GM18868 (cell line): ENCODE results near the gene PCDHB6.
"Not testable (repeated sequence)": the region's sequence is repeated elsewhere in the genome, so short reads cannot be mapped to it uniquely, and the experiment has no call there.

ENCODE experiments used
- ATAC-seq: cut with Tn5 transposase; IDR thresholded peaks from one replicate; pipeline ENCODE4 v1.9.1; 2021; ENCODE audit warnings: mild to moderate bottlenecking, moderate library complexity; ENCODE audit not compliant: unreplicated experiment

The PCDHB6 gene

DNA sequence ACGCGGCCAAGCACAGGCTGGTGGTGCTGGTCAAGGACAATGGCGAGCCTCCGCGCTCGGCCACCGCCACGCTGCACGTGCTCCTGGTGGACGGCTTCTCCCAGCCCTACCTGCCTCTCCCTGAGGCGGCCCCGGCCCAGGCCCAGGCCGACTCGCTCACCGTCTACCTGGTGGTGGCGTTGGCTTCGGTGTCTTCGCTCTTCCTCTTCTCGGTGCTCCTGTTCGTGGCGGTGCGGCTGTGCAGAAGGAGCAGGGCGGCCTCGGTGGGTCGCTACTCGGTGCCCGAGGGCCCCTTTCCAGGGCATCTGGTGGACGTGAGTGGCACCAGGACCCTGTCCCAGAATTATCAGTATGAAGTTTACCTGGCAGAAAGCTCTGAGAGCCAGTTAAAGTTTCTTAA is 8.0 kb downstream of the PCDHB6 start:
- ATAC-seq: not testable (repeated sequence)

DNA sequence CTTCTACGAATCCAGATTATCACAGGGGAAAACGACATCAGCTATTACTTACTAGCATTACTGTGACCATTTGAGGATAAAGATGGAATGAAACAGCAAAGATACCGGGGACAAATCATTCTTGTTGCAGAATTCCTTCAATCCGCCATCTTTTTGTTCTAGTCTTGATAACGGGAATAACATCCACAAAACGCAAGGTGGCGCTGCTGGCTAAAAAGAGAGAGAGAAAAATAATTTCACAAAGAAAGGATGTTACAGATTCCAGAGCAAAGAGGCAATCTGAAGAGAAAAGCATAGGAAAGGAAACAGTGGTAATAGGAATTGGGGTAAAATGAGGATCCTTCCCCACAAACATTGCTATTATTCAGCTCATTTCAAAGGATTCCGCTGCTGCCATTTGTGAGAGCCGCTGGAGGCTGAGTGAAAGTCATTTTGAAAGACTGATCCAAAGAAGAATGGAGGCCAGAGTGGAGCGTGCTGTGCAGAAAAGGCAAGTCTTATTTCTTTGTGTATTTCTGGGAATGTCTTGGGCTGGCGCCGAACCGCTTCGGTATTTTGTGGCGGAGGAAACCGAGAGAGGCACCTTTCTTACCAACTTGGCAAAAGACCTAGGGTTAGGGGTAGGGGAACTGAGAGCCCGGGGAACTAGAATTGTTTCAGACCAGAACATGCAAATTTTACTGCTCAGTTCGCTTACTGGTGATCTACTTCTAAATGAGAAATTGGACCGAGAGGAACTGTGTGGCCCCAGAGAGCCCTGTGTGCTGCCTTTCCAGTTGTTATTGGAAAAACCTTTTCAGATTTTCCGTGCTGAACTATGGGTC is 22.7 kb downstream of the PCDHB6 start, which contains the start of gene PCDHB7:
PCDHB7 (plus strand) TSS at position 264 of the 824 bp plus-strand sequence; CDS start at position 456, 192 bp downstream.
- ATAC-seq: no peak

DNA sequence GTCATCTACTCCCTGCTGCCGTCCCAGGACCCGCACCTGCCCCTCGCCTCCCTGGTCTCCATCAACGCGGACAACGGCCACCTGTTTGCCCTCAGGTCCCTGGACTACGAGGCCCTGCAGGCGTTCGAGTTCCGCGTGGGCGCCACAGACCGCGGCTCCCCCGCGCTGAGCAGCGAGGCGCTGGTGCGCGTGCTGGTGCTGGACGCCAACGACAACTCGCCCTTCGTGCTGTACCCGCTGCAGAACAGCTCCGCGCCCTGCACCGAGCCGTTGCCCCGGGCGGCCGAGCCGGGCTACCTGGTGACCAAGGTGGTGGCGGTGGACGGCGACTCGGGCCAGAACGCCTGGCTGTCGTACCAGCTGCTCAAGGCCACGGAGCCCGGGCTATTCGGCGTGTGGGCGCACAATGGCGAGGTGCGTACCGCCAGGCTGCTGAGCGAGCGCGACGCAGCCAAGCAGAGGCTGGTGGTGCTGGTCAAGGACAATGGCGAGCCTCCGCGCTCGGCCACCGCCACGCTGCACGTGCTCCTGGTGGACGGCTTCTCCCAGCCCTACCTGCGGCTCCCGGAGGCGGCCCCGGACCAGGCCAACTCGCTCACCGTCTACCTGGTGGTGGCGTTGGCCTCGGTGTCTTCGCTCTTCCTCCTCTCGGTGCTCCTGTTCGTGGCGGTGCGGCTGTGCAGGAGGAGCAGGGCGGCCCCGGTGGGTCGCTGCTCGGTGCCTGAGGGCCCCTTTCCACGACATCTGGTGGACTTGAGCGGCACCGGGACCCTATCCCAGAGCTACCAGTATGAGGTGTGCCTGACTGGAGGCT is 24.6 kb downstream of the PCDHB6 start:
- not testable (repeated sequence) for ATAC-seq

DNA sequence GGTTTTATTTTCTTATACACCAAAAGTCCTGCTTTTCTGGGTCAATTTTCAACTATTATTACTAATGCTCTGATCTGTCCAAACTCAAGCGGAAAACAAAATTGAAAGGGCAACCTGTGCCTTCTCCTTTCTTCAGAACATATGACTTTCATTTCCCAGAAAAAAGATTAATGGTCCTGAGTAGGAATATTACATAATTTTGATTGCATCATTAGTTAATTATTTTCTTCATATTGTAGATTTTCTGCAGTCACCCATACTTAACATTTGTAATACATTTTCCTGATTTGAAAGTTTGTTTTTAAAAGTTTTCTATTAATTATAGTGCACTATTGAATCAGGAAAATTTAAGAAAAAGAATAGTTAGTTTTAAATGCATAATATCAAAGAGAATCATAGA is 26.1 kb downstream of the PCDHB6 start:
- ATAC-seq: no peak

DNA sequence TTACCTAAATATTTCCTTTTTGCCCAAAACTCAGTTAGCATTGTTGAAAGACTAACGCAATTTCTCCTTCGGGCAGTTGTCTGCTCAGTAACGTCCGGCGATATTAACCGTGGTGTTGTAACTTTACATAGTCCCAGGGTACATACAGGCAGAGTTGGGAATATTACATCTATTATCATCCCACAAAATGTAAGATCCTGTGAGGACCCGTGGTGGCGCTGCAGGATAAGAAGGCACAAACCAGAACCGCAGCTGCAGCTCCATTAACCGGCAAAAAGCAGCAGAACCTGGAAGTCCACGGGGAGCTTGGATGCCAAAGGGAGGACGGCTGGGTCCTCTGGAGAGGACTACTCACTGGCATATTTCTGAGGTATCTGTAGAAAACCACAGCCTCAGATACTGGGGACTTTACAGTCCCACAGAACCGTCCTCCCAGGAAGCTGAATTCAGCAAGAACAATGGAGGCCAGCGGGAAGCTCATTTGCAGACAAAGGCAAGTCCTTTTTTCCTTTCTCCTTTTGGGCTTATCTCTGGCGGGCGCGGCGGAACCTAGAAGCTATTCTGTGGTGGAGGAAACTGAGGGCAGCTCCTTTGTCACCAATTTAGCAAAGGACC is 27.8 kb downstream of the PCDHB6 start, which contains the start of gene PCDHB8:
PCDHB8 (plus strand) TSS at position 214 of the 615 bp plus-strand sequence; CDS start at position 459, 245 bp downstream.
- ATAC-seq: not testable (repeated sequence)

DNA sequence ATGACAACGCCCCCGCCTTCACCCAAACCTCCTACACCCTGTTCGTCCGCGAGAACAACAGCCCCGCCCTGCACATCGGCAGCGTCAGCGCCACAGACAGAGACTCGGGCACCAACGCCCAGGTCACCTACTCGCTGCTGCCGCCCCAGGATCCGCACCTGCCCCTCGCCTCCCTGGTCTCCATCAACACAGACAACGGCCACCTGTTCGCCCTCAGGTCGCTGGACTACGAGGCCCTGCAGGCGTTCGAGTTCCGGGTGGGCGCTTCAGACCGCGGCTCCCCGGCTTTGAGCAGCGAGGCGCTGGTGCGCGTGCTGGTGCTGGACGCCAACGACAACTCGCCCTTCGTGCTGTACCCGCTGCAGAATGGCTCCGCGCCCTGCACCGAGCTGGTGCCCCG is 29.5 kb downstream of the PCDHB6 start:
- ATAC-seq: not testable (repeated sequence)

DNA sequence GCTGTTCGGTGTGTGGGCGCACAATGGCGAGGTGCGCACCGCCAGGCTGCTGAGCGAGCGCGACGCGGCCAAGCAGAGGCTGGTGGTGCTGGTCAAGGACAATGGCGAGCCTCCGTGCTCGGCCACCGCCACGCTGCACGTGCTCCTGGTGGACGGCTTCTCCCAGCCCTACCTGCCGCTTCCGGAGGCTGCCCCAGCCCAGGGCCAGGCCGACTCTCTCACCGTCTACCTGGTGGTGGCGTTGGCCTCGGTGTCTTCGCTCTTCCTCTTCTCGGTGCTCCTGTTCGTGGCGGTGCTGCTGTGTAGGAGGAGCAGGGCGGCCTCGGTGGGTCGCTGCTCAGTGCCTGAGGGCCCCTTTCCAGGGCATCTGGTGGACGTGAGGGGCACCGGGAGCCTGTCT is 30.0 kb downstream of the PCDHB6 start:
- ATAC-seq: not testable (repeated sequence)

DNA sequence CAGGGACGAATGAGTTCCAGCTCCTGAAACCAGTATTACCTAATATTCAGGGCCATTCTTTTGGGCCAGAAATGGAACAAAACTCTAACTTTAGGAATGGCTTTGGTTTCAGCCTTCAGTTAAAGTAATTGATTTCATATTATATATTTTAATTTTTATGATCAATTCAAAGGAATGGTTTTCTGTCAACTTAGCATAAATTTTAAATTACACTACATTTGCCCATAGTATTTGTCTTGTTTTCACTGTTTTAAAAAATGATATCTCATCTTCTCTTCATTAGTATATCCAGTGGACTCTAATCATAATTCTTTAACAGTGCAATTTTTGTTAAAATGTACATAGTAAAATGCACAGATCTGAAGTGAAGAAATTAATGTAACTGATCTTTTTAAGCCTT is 30.5 kb downstream of the PCDHB6 start:
- ATAC-seq: no peak

DNA sequence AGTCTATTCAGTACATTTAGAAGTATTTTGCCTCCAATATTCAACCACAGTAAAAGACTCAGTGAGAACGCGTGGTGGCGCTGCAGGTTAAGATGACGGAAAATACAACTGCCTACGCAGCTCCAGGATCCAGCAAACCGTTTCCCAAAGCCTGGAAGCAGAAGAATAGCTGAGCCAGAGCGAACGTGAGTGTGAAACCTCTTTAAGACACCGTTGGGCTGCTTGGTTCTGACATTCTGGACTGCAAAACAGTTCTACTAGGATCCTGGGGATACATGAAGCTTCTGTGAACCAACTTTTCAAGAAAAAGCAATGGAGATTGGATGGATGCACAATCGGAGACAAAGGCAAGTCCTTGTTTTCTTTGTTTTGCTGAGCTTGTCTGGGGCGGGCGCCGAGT is 32.4 kb downstream of the PCDHB6 start, which contains the start of gene PCDHB16:
PCDHB16 (plus strand) TSS at position 140 of the 400 bp plus-strand sequence; CDS start at position 313, 173 bp downstream.
- ATAC-seq: no peak

DNA sequence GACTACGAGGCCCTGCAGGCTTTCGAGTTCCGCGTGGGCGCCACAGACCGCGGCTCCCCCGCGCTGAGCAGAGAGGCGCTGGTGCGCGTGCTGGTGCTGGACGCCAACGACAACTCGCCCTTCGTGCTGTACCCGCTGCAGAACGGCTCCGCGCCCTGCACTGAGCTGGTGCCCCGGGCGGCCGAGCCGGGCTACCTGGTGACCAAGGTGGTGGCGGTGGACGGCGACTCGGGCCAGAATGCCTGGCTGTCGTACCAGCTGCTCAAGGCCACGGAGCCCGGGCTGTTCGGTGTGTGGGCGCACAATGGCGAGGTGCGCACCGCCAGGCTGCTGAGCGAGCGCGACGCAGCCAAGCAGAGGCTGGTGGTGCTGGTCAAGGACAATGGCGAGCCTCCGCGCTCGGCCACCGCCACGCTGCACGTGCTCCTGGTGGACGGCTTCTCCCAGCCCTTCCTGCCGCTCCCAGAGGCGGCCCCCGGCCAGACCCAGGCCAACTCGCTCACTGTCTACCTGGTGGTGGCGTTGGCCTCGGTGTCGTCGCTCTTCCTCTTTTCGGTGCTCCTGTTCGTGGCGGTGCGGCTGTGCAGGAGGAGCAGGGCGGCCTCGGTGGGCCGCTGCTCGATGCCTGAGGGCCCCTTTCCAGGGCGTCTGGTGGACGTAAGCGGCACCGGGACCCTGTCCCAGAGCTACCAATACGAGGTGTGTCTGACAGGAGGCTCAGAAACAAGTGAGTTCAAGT is 34.4 kb downstream of the PCDHB6 start:
- not testable (repeated sequence) for ATAC-seq

DNA sequence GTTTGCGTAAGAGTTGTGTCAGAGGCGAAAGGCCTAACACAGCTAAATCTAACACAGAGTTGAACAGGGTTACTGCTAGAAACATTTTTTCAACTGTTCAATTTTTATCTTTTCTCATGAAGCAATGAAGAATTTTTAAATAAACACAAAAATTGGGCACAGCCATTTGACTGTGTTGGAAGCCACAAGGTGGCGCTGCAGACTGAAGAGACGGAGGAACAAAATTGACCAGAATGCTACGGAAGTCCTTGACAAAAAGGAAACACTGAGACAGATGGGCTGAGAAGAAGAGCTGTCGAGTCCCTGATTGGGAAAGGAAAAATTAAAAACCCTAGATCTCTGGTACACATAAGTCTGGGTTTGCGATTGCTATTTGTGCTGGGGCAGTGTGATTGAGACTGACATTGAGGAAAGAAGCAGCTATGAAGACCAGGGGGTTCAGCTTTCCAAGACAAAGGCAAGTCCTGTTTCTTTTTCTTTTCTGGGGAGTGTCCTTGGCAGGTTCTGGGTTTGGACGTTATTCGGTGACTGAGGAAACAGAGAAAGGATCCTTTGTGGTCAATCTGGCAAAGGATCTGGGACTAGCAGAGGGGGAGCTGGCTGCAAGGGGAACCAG is 37.1 kb downstream of the PCDHB6 start, which contains the start of gene PCDHB9:
PCDHB9 (plus strand) TSS at position 265 of the 616 bp plus-strand sequence; CDS start at position 423, 158 bp downstream.
- no peak for ATAC-seq

DNA sequence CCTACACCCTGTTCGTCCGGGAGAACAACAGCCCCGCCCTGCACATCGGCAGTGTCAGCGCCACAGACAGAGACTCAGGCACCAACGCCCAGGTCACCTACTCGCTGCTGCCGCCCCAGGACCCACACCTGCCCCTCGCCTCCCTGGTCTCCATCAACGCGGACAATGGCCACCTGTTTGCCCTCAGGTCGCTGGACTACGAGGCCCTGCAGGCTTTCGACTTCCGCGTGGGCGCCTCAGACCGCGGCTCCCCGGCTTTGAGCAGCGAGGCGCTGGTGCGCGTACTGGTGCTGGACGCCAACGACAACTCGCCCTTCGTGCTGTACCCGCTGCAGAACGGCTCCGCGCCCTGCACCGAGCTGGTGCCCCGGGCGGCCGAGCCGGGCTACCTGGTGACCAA is 38.8 kb downstream of the PCDHB6 start:
- ATAC-seq: not testable (repeated sequence)

DNA sequence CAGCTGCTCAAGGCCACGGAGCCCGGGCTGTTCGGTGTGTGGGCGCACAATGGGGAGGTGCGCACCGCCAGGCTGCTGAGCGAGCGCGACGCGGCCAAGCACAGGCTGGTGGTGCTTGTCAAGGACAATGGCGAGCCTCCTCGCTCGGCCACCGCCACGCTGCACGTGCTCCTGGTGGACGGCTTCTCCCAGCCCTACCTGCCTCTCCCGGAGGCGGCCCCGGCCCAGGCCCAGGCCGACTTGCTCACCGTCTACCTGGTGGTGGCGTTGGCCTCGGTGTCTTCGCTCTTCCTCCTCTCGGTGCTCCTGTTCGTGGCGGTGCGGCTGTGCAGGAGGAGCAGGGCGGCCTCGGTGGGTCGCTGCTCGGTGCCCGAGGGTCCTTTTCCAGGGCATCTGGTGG is 39.3 kb downstream of the PCDHB6 start:
- not testable (repeated sequence) for ATAC-seq

DNA sequence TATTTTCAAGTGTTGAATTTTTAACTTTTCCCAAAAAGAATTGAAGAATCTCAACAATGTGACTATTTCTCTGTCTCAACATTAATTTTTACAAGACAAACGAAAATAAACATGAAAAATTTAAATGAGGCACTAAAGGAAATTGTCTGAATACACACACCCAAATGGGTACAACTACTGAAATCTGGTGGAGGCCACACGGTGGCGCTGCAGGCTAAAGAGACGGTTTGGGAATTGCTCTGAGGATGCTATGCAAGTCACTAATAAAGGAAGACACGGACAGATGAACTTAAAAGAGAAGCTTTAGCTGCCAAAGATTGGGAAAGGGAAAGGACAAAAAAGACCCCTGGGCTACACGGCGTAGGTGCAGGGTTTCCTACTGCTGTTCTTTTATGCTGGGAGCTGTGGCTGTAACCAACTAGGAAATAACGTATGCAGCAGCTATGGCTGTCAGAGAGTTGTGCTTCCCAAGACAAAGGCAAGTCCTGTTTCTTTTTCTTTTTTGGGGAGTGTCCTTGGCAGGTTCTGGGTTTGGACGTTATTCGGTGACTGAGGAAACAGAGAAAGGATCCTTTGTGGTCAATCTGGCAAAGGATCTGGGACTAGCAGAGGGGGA is 42.4 kb downstream of the PCDHB6 start, which contains the start of gene PCDHB10:
PCDHB10 (plus strand) TSS at position 244 of the 616 bp plus-strand sequence; CDS start at position 444, 200 bp downstream.
- ATAC-seq: no peak

DNA sequence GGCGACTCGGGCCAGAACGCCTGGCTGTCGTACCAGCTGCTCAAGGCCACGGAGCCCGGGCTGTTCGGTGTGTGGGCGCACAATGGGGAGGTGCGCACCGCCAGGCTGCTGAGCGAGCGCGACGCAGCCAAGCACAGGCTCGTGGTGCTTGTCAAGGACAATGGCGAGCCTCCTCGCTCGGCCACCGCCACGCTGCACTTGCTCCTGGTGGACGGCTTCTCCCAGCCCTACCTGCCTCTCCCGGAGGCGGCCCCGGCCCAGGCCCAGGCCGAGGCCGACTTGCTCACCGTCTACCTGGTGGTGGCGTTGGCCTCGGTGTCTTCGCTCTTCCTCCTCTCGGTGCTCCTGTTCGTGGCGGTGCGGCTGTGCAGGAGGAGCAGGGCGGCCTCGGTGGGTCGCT is 44.5 kb downstream of the PCDHB6 start:
- ATAC-seq: not testable (repeated sequence)

DNA sequence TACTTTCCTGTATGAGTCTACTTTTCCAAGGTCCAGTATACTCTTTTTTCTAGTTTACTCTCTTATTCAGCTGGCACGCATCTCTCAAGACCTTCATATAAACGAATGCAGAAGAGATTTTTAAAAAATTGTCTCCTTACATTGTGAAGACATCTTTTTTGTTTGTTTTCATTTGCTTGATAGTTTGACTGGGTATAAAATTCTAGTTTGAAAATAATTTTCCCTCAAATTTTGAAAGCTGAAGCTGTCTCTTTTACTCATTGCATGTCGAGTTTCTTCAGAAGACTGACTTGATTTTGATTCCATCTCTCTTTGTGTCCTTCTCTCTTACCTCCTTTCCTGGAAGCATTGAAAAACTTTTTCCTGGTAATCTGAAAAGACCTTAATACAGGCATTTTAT is 46.5 kb downstream of the PCDHB6 start:
- ATAC-seq: no peak

DNA sequence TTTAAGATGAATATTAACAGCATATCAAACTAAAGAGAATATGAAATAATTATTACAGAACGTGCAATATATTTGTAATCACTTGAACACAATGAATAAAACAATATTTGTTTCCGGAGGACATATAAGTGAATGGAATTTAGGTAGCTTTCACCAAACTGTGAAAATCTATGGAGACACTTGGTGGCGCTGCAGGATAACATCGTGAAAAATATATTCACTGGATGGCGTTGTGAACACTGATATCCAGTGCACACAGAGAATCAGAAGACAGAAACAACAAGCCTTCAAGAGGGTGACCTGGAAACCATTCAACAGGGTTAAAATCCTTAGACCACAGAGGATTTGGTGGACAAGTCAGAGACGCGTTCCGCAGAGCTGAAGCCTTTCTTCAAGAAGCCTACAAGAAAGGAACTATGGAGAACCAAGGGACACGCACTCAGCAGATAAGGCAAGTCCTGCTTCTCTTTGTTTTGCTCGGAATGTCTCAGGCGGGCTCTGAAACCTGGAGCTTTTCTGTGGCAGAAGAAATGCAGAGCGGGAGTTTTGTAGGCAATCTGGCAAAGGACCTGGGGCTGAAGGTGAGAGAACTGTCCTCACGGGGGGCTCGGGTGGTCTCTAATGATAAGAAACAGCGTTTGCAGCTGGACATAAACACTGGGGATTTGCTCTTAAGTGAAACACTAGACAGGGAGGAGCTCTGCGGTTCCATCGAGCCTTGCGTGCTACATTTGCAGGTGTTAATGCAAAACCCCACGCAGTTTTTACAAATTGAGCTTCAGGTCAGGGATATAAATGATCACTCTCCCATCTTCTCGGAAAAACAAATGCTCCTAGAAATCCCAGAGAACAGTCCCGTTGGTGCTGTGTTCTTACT is 49.7 kb downstream of the PCDHB6 start, which contains the start of gene PCDHB11:
PCDHB11 (plus strand) TSS at position 269 of the 877 bp plus-strand sequence; CDS start at position 417, 148 bp downstream.
- no peak for ATAC-seq

DNA sequence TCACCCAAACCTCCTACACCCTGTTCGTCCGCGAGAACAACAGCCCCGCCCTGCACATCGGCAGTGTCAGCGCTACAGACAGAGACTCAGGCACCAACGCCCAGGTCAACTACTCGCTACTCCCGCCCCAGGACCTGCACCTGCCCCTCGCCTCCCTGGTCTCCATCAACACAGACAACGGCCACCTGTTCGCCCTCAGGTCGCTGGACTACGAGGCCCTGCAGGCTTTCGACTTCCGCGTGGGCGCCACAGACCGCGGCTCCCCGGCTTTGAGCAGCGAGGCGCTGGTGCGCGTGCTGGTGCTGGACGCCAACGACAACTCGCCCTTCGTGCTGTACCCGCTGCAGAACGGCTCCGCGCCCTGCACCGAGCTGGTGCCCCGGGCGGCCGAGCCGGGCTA is 51.3 kb downstream of the PCDHB6 start:
- not testable (repeated sequence) for ATAC-seq
